A549 (cell line): Measurements from ENCODE around the gene WASF3. TPM values are rescaled to one million over a fixed set of nuclear protein-coding genes. Genes with fewer than 3 reads are reported as not detected.

Source experiments
- ATAC-seq, 2 experiments: fragments of 200-7000 bp in 1 of 2; fragments of >200 bp in 1 of 2; cut with Nextera tagmentation in 1 of 2; cut with Tn5 transposase in 1 of 2; 3 replicates each; pipeline versions ENCODE4 v1.8.0 to v1.9.1; 2018 to 2020; ENCODE audit warnings: mild to moderate bottlenecking in 1 of 2, moderate library complexity in 1 of 2
- CTCF ChIA-PET: fragments of 300-600 bp; sonication (Branson Sonifier 250); formaldehyde crosslinking; extraction: SDS; loops from one replicate; lab custom pipeline; 2021; ENCODE audit warnings: antibody characterized with exemption, inconsistent platforms; lab: Yijun Ruan, JAX
- POLR2A ChIA-PET: fragments of 350-600 bp; formaldehyde crosslinking; extraction: SDS; loops from one replicate; lab custom pipeline; 2021; ENCODE audit warnings: antibody characterized with exemption, inconsistent platforms; lab: Yijun Ruan, JAX
- DNase-seq, 2 experiments: peaks; one replicate each; pipeline versions ENCODE4 v3.0.0 to v3.0.0-alpha.2; 2011 to 2016; ENCODE audit warnings: low read depth in 1 of 2, low spot score in 1 of 2
- FAIRE-seq: peaks from 2 replicates; lab custom pipeline; 2011; peaks lifted over from hg19 to GRCh38; lab: Jason Lieb, UNC
- H3K27ac ChIP-seq, 2 experiments: fragments of >200 bp; sonication (Bioruptor Twin); formaldehyde crosslinking; 3 replicates each; pipeline ENCODE4 v1.5.1; 2016 to 2017
- H3K4me1 ChIP-seq: fragments of >200 bp; sonication (Bioruptor Twin); formaldehyde crosslinking; 3 replicates; pipeline ENCODE4 v1.6.1; 2016
- H3K4me2 ChIP-seq: fragments of >200 bp; sonication (Bioruptor Twin); formaldehyde crosslinking; 3 replicates; pipeline ENCODE4 v1.6.1; 2016
- H3K4me3 ChIP-seq: fragments of >200 bp; sonication (Bioruptor Twin); formaldehyde crosslinking; 3 replicates; pipeline ENCODE4 v1.5.1; 2016
- H3K9me3 ChIP-seq: fragments of >200 bp; sonication (Bioruptor Twin); formaldehyde crosslinking; 3 replicates; pipeline ENCODE4 v1.6.1; 2016
- CBX2 ChIP-seq: fragments of 200-600 bp; sonication (generic); IDR thresholded peaks from 2 replicates; pipeline ENCODE4 v1.6.1; 2016; ENCODE audit warnings: low read depth, mild to moderate bottlenecking, borderline replicate concordance
- CBX8 ChIP-seq: fragments of 200-600 bp; sonication (generic); IDR thresholded peaks from 2 replicates; pipeline ENCODE4 v1.6.1; 2016
- E2F6 ChIP-seq: IDR thresholded peaks from 2 replicates; pipeline ENCODE4 v1.6.1; 2012; ENCODE audit warnings: low read depth, borderline replicate concordance
- EHF ChIP-seq: fragments of 250-450 bp; sonication (Bioruptor Pico); IDR thresholded peaks from 2 replicates; pipeline ENCODE4 v1.5.0; 2020; ENCODE audit warnings: mild to moderate bottlenecking
- ELK1 ChIP-seq: fragments of 150-350 bp; IDR thresholded peaks from 2 replicates; pipeline ENCODE4 v1.6.1; 2014; ENCODE audit warnings: low read depth, mild to moderate bottlenecking, low read length
- EP300 ChIP-seq, 2 experiments: fragments of >200 bp; sonication (Bioruptor Twin); formaldehyde crosslinking; IDR thresholded peaks; 2 replicates in 1 of 2; 3 replicates in 1 of 2; pipeline ENCODE4 v1.6.1; 2016 to 2017
- ESRRA ChIP-seq: fragments of 150-350 bp; IDR thresholded peaks from 2 replicates; pipeline ENCODE4 v1.6.1; 2014; ENCODE audit warnings: mild to moderate bottlenecking, low read length, borderline replicate concordance
- HOXA7 ChIP-seq: fragments of 250-450 bp; sonication (Bioruptor Pico); IDR thresholded peaks from 2 replicates; pipeline ENCODE4 v1.5.0; 2020; ENCODE audit warnings: mild to moderate bottlenecking, moderate library complexity
- JUN ChIP-seq, 2 experiments: fragments of >200 bp; sonication (Bioruptor Twin); formaldehyde crosslinking; IDR thresholded peaks; 2 replicates in 1 of 2; 3 replicates in 1 of 2; pipeline ENCODE4 v1.6.1; 2016 to 2017
- KDM5A ChIP-seq: fragments of 200-600 bp; sonication (generic); IDR thresholded peaks from 2 replicates; pipeline ENCODE4 v1.6.1; 2016; ENCODE audit warnings: antibody characterized with exemption, mild to moderate bottlenecking
- PHF8 ChIP-seq: fragments of 200-600 bp; sonication (generic); IDR thresholded peaks from 2 replicates; pipeline ENCODE4 v1.6.1; 2016; ENCODE audit warnings: low read depth, mild to moderate bottlenecking, antibody characterized with exemption, moderate library complexity, borderline replicate concordance
- RAD21 ChIP-seq, 2 experiments: fragments of >200 bp in 1 of 2; sonication (Bioruptor Twin) in 1 of 2; formaldehyde crosslinking in 1 of 2; IDR thresholded peaks in 1 of 2; conservative IDR thresholded peaks in 1 of 2; 2 replicates in 1 of 2; 3 replicates in 1 of 2; pipeline ENCODE4 v1.6.1; 2012 to 2018; ENCODE audit warnings: inconsistent platforms in 1 of 2
- RNF2 ChIP-seq: fragments of 200-600 bp; sonication (generic); IDR thresholded peaks from 2 replicates; pipeline ENCODE4 v1.6.1; 2016; ENCODE audit warnings: low read depth, mild to moderate bottlenecking, antibody characterized with exemption, moderate library complexity, borderline replicate concordance
- SREBF2 ChIP-seq: fragments of 450-650 bp; IDR thresholded peaks from 2 replicates; pipeline ENCODE4 v1.6.1; 2014; ENCODE audit warnings: mild to moderate bottlenecking, moderate library complexity
- TFCP2L1 ChIP-seq: fragments of 250-450 bp; sonication (Bioruptor Pico); IDR thresholded peaks from 2 replicates; pipeline ENCODE4 v1.5.0; 2021; ENCODE audit warnings: mild to moderate bottlenecking
- TP53 ChIP-seq: fragments of 250-450 bp; sonication (Bioruptor Pico); IDR thresholded peaks from 2 replicates; pipeline ENCODE4 v1.5.0; 2021; ENCODE audit warnings: mild to moderate bottlenecking, moderate library complexity
- ZFP36 ChIP-seq: fragments of 450-650 bp; IDR thresholded peaks from 2 replicates; pipeline ENCODE4 v1.6.1; 2014; ENCODE audit warnings: borderline replicate concordance; ENCODE audit not compliant: partially characterized antibody
- WGBS: methylation state at CpG from one replicate; pipeline ENCODE4 v1.1.6; 2017; ENCODE audit errors: missing lambda C conversion rate; 5-methylcytosine and 5-hydroxymethylcytosine counted together
- polyA plus RNA-seq, 4 experiments: library from polyadenylated mRNA; depleted of rRNA in 3 of 4; stranded (reverse); fragments of >200 nt; fragmentation: RNase III in 1 of 4; extraction: RNeasy Plus Mini Kit Qiagen cat#74134 plus additional on column Dnase treatment in 1 of 4; gene quantifications; 2 replicates in 3 of 4; 3 replicates in 1 of 4; pipeline ENCODE4 v1.2.3, GENCODE V29; 2011 to 2017
- TF ChIP-seq, protein P1 (sequence below): fragments of 250-450 bp; sonication (Bioruptor Pico); IDR thresholded peaks from 2 replicates; pipeline ENCODE4 v1.5.0; 2020; ENCODE audit warnings: low read depth, mild to moderate bottlenecking, moderate library complexity

The WASF3 gene
- polyA plus RNA-seq, 2 of the 4 experiments (the other 2 are of a cell fraction), result 0.09 to 0.56 TPM

- peaks cover 3% of the 10 kb centered on the region; the same call in 1 of the 3 replicates for H3K4me1 ChIP-seq
- no peak for FAIRE-seq
- TF ChIP-seq CBX2, result no peak
- TF ChIP-seq ELK1, result no peak
- no peak for TF ChIP-seq EHF
- TF ChIP-seq TP53 (CRISPR knock-in tag), result no peak
- TF ChIP-seq TFCP2L1, result no peak
- no peak for TF ChIP-seq SREBF2
- TF ChIP-seq HOXA7 (CRISPR knock-in tag), result no peak
- TF ChIP-seq E2F6, result no peak
- TF ChIP-seq PHF8, result no peak
- TF ChIP-seq, all 56 proteins: peak for 0
- ChIA-PET CTCF (no interaction called here), POLR2A (no interaction called here)
- DNase-seq (no peak), ATAC-seq (no peak; a peak in 1 of 6 replicates)
- peak overlapping the region; percentile 61 for H3K4me3 ChIP-seq
- peak overlapping the region; percentile 88 for H3K4me2 ChIP-seq
- WGBS, result 54% methylated on average over 10 of the region's 73 CpGs
- H3K27ac ChIP-seq, result peak overlapping the region in 1 of 2 experiments; percentile 73; a peak in 3 of 6 replicates
- 0 out of 3 replicates have a peak, but pooled peaks cover 3% of the 10 kb centered on the region for H3K9me3 ChIP-seq
Observed at GRCh38 chr13:26558074-26558805, 757 bp downstream of the WASF3 start.

DNA sequence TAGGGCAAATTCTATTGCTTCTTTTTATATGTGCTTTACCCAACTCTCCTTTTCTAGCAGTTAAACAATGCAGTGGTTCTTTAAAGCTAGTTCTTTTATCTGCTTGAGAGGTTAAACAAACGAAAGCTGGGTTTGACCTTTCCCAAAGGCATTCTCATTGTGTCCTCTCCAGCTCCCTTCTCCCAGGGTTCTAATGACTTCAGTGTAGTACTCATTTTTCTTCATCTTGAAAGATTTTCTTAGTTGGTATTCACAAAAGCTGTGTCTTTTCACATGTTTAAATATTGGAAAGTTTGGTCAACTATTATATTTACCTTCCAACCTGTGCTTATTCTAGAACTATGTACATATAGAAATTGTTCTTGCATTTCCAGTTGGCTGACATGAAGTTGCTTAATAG is 1.5 kb downstream of the WASF3 start:
- Histone ChIP-seq H3K4me3 (no peak overlapping the region), H3K4me2 (no peak overlapping the region), H3K4me1 (peaks cover 3% of the 10 kb centered on the region; the same call in 1 of the 3 replicates), H3K27ac (no peak overlapping the region), H3K9me3 (0 out of 3 replicates have a peak, but pooled peaks cover 3% of the 10 kb centered on the region)
- POLR2A ChIA-PET, result no interaction called here
- no peak for FAIRE-seq
- CTCF ChIA-PET, result no interaction called here
- ATAC-seq, result no peak
- DNase-seq, result no peak
- TF ChIP-seq CBX2 (no peak), RNF2 (peak; percentile 58; the same call in 1 of the 2 replicates), CBX8 (peak; percentile 53; the same call in 1 of the 2 replicates)
- TF ChIP-seq, protein P1, sequence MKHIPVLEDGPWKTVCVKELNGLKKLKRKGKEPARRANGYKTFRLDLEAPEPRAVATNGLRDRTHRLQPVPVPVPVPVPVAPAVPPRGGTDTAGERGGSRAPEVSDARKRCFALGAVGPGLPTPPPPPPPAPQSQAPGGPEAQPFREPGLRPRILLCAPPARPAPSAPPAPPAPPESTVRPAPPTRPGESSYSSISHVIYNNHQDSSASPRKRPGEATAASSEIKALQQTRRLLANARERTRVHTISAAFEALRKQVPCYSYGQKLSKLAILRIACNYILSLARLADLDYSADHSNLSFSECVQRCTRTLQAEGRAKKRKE (CRISPR knock-in tag), result no peak
- 25% methylated on average over 1 of the region's 1 CpG for WGBS

GRCh38 chr13:26560456-26560855 is 3.0 kb downstream of the WASF3 start:
- no peak for DNase-seq
- ATAC-seq, result no peak
- no peak overlapping the region for H3K4me3 ChIP-seq
- CTCF ChIA-PET, result no interaction called here
- 19% methylated on average over 4 of the region's 4 CpGs for WGBS
- no peak overlapping the region for H3K4me2 ChIP-seq
- POLR2A ChIA-PET, result no interaction called here
- FAIRE-seq, result no peak
- 0 out of 3 replicates have a peak, but pooled peaks cover 1% of the 10 kb centered on the region for H3K9me3 ChIP-seq
- no peak overlapping the region for H3K27ac ChIP-seq
- TF ChIP-seq RAD21 (conservative IDR thresholded peaks at IDR 0.05 in 1 of 2, IDR thresholded peaks at IDR 0.05 in 1 of 2) (no peak), EP300 (IDR thresholded peaks at IDR 0.05) (no peak), ZFP36 (no peak), ESRRA (no peak), TP53 (CRISPR knock-in tag) (no peak), CBX8 (no peak), JUN (IDR thresholded peaks at IDR 0.05) (no peak), KDM5A (no peak)
- TF ChIP-seq, all 56 proteins: peak for 0
- peaks cover 3% of the 10 kb centered on the region; the same call in 1 of the 3 replicates for H3K4me1 ChIP-seq
